Endodermal cell (in vitro differentiated cells): ENCODE data around the gene PTPRU. TPM values are rescaled to one million over a fixed set of nuclear protein-coding genes. Genes with fewer than 3 reads are reported as not detected.
A peak's percentile ranks its signal among the peaks of the same experiment; 100 is the strongest.
"Not testable (repeated sequence)": the region's sequence is repeated elsewhere in the genome, so short reads cannot be mapped to it uniquely, and the experiment has no call there.

ENCODE experiments used
- DNase-seq: peaks from one replicate; pipeline ENCODE4 v3.0.0-alpha.2; 2017
- H3K27ac ChIP-seq: 2 replicates; pipeline ENCODE4 v1.5.1; 2013; ENCODE audit warnings: mild to moderate bottlenecking, low read depth, low read length, moderate library complexity
- H3K27me3 ChIP-seq: 2 replicates; pipeline ENCODE4 v1.6.1; 2013; ENCODE audit warnings: mild to moderate bottlenecking, low read length, moderate library complexity; ENCODE audit not compliant: insufficient read depth, control insufficient read depth, poor library complexity, severe bottlenecking
- H3K36me3 ChIP-seq: 2 replicates; pipeline ENCODE4 v1.7.0; 2013; ENCODE audit warnings: mild to moderate bottlenecking, low read length, moderate library complexity; ENCODE audit not compliant: control insufficient read depth, insufficient read depth
- H3K4me1 ChIP-seq: one replicate; pipeline ENCODE4 v1.7.0; 2013; ENCODE audit warnings: low read length; ENCODE audit not compliant: control insufficient read depth, insufficient read depth
- H3K4me3 ChIP-seq: 2 replicates; pipeline ENCODE4 v1.5.1; 2013; ENCODE audit warnings: mild to moderate bottlenecking, low read length, moderate library complexity
- H3K9ac ChIP-seq: 2 replicates; pipeline ENCODE4 v1.6.1; 2013; ENCODE audit warnings: mild to moderate bottlenecking, low read length, moderate library complexity; ENCODE audit not compliant: poor library complexity, severe bottlenecking; ENCODE audit errors: extremely low read depth
- H3K9me3 ChIP-seq: 2 replicates; pipeline ENCODE4 v1.6.1; 2013; ENCODE audit warnings: mild to moderate bottlenecking, low read length, moderate library complexity; ENCODE audit not compliant: control insufficient read depth
- H3K27ac Mint-ChIP-seq: 2 replicates; pipeline ENCODE4 v1.8.0; 2020; ENCODE audit warnings: mixed read lengths
- H3K27me3 Mint-ChIP-seq: 2 replicates; pipeline ENCODE4 v1.8.0; 2021; ENCODE audit warnings: mild to moderate bottlenecking, mixed read lengths; ENCODE audit not compliant: insufficient read depth
- H3K36me3 Mint-ChIP-seq: 2 replicates; pipeline ENCODE4 v1.8.0; 2020; ENCODE audit warnings: low read depth, mixed read lengths
- H3K4me1 Mint-ChIP-seq: 2 replicates; pipeline ENCODE4 v1.8.0; 2020; ENCODE audit warnings: mixed read lengths
- H3K4me3 Mint-ChIP-seq: 2 replicates; pipeline ENCODE4 v1.8.0; 2020; ENCODE audit warnings: mild to moderate bottlenecking, moderate library complexity, mixed read lengths
- H3K9me3 Mint-ChIP-seq: 2 replicates; pipeline ENCODE4 v1.8.0; 2020; ENCODE audit warnings: mild to moderate bottlenecking, mixed read lengths
- WGBS, 2 experiments: methylation state at CpG; one replicate each; pipeline versions ENCODE4 v1.1.5 to v1.1.7; 2013; ENCODE audit warnings: missing lambda C conversion rate in 2 of 2, mixed read lengths in 1 of 2; ENCODE audit not compliant: insufficient coverage in 1 of 2, insufficient read length in 1 of 2; 5-methylcytosine and 5-hydroxymethylcytosine counted together
- total RNA-seq, 2 donors: library from RNA; stranded (reverse); fragmentation: NEBNext Ultra II Directional in 1 of 2; extraction: Animal tissue kit (Norgen Biotek cat#: 25700) in 1 of 2; gene quantifications; 2 replicates in 1 of 2; 3 replicates in 1 of 2; pipeline ENCODE4 v1.2.1, GENCODE V29; 2021
- TF ChIP-seq, protein P1 (sequence below): fragments of 200-600 bp; sonication (generic); conservative IDR thresholded peaks from 2 replicates; pipeline ENCODE4 v1.5.0; 2021; ENCODE audit warnings: antibody characterized with exemption, mild to moderate bottlenecking

PTPRU gene
- total RNA-seq, 2 donors from 2014 or later, result 49.8 to 73.1 TPM

DNA sequence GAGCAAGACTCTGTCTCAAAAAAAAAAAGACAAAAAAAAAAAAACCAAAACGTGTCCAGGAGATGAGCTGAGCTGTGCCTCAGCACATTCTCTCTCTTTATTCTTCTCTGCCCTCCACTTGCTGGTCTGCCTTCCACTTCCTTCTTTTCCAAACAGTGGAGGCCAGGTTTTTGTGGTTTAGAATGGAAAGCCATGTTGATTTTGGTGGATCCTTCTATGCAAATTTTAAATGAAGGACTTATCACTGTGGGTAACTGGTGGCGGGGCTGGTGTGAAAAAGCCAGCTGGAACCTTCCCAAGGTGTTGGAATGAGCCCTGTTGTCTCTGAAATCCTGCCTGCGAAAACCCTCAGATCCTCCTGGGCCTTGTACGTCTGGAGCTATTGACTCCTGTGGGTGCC is 61.9 kb downstream of the PTPRU start:
- Histone ChIP-seq H3K27ac (no peak overlapping the region), H3K9me3 (no peaks in the 10 kb centered on the region), H3K36me3 (no peaks in the 10 kb centered on the region), H3K4me1 (peaks cover 4% of the 10 kb centered on the region), H3K9ac (no peak overlapping the region), H3K4me3 (no peak overlapping the region), H3K27me3 (no peaks in the 10 kb centered on the region)
- WGBS, 2 experiments, result 51 to 66% methylated on average over 3 to 4 of the region's 4 CpGs
- Mint-ChIP-seq H3K27ac (peak overlapping the region; percentile 83), H3K4me1 (peaks cover 21% of the 10 kb centered on the region), H3K36me3 (peaks cover 50% of the 10 kb centered on the region), H3K9me3 (no peaks in the 10 kb centered on the region), H3K27me3 (no peaks in the 10 kb centered on the region), H3K4me3 (no peak overlapping the region)
- TF ChIP-seq, protein P1, sequence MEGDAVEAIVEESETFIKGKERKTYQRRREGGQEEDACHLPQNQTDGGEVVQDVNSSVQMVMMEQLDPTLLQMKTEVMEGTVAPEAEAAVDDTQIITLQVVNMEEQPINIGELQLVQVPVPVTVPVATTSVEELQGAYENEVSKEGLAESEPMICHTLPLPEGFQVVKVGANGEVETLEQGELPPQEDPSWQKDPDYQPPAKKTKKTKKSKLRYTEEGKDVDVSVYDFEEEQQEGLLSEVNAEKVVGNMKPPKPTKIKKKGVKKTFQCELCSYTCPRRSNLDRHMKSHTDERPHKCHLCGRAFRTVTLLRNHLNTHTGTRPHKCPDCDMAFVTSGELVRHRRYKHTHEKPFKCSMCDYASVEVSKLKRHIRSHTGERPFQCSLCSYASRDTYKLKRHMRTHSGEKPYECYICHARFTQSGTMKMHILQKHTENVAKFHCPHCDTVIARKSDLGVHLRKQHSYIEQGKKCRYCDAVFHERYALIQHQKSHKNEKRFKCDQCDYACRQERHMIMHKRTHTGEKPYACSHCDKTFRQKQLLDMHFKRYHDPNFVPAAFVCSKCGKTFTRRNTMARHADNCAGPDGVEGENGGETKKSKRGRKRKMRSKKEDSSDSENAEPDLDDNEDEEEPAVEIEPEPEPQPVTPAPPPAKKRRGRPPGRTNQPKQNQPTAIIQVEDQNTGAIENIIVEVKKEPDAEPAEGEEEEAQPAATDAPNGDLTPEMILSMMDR, result no peak
- DNase-seq, result peak; percentile 81

DNA sequence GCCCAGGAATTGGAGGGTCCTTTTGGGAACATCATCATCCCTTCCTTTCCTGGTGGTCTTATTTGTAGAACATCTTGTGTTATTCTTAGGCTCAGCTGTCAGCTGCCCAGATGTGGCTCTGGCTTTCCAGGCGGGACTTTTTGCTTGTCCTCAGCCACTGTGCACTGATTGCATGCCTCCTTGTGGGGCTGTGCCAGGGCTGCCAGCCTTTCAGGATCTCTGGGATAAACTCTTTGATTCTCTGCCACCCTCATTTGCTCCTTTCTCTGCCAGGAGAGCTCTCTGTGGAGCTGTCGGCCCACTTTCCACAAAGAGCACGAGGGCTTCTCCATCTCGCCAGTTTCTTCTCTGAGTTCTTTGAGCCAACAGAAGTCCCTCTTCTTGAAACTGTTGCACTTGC is 63.1 kb downstream of the PTPRU start:
- TF ChIP-seq, protein P1, result no peak
- Histone ChIP-seq H3K4me3 (no peak overlapping the region), H3K9me3 (no peaks in the 10 kb centered on the region), H3K36me3 (no peaks in the 10 kb centered on the region), H3K9ac (no peak overlapping the region), H3K27me3 (no peaks in the 10 kb centered on the region), H3K27ac (no peak overlapping the region), H3K4me1 (peaks cover 4% of the 10 kb centered on the region)
- 90 to 97% methylated on average over 4 of the region's 4 CpGs for WGBS, 2 experiments
- no peak overlapping the region for H3K27ac Mint-ChIP-seq
- H3K27me3 Mint-ChIP-seq, result no peaks in the 10 kb centered on the region
- peaks cover 47% of the 10 kb centered on the region for H3K36me3 Mint-ChIP-seq
- no peak overlapping the region for H3K4me3 Mint-ChIP-seq
- H3K9me3 Mint-ChIP-seq, result no peaks in the 10 kb centered on the region
- H3K4me1 Mint-ChIP-seq, result peaks cover 29% of the 10 kb centered on the region
- peak; percentile 34 for DNase-seq

DNA sequence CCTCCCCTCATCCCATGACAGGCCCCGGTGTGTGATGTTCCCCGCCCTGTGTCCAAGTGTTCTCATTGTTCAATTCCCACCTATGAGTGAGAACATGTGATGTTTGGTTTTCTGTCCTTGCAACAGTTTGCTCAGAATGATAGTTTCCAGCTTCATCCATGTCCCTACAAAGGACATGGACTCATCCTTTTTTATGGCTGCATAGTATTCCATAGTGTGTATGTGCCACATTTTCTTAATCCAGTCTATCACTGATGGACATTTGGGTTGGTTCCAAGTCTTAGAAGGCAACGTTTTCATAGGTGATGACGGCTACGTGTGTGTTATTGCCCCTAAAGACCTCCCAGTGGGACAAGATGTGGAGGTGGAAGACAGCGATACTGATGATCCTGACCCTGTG is 65.4 kb downstream of the PTPRU start:
- 94 to 96% methylated on average over 3 to 5 of the region's 6 CpGs for WGBS, 2 experiments
- H3K36me3 Mint-ChIP-seq, result peaks cover 48% of the 10 kb centered on the region
- H3K27ac Mint-ChIP-seq, result not testable (repeated sequence)

More for the DNA sequence above, 65.4 kb downstream of the PTPRU start:
- not testable (repeated sequence) for H3K27ac ChIP-seq, H3K4me3 ChIP-seq, H3K4me1 ChIP-seq, H3K27me3 Mint-ChIP-seq, DNase-seq, H3K4me3 Mint-ChIP-seq, H3K27me3 ChIP-seq, H3K9me3 ChIP-seq, H3K9ac ChIP-seq, H3K9me3 Mint-ChIP-seq, H3K36me3 ChIP-seq
- H3K4me1 Mint-ChIP-seq, result peaks cover 40% of the 10 kb centered on the region
